Caco-2 (cell line): ENCODE measurements around the gene IPO4. TPM values are rescaled to one million over a fixed set of nuclear protein-coding genes. Genes with fewer than 3 reads are reported as not detected.

Source experiments
- BruUV-seq: library from RNA; stranded (reverse); fragments of 400-500 nt; replicated peaks from 2 replicates; lab custom pipeline; 2021; lab: Mats Ljungman, UMichigan
- CTCF ChIA-PET: fragments of 300-600 bp; sonication (Branson Sonifier 250); formaldehyde crosslinking; loops from one replicate; lab custom pipeline; 2022; ENCODE audit warnings: antibody characterized with exemption; lab: Charles Lee
- POLR2A ChIA-PET: fragments of 300-600 bp; sonication (Branson Sonifier 250); formaldehyde crosslinking; loops from one replicate; lab custom pipeline; 2022; ENCODE audit warnings: antibody characterized with exemption; lab: Charles Lee
- DNase-seq, 2 experiments: peaks; one replicate each; pipeline versions ENCODE4 v3.0.0 to v3.0.0-alpha.2; 2020 to 2022
- H3K27me3 ChIP-seq: replicated peaks from 2 replicates; pipeline ENCODE4 v1.6.0; 2011; ENCODE audit warnings: low read length; ENCODE audit not compliant: control insufficient read depth, insufficient read depth
- H3K36me3 ChIP-seq: 2 replicates; pipeline ENCODE4 v1.5.1; 2011; ENCODE audit warnings: low read length; ENCODE audit not compliant: control insufficient read depth, insufficient read depth
- H3K4me1 ChIP-seq: fragments of 250-450 bp; sonication (Bioruptor Pico); 2 replicates; pipeline ENCODE4 v1.5.1; 2020; ENCODE audit warnings: mild to moderate bottlenecking
- H3K4me3 ChIP-seq: 2 replicates; pipeline ENCODE4 v1.5.1; 2011; ENCODE audit warnings: low read depth, mild to moderate bottlenecking, control low read depth, low read length
- H3K9me3 ChIP-seq: fragments of 250-450 bp; sonication (Bioruptor Pico); 2 replicates; pipeline ENCODE4 v1.5.1; 2020; ENCODE audit warnings: mild to moderate bottlenecking, moderate library complexity
- H3K27ac Mint-ChIP-seq: one replicate; pipeline ENCODE4 v1.8.0; 2022; ENCODE audit warnings: mixed read lengths; ENCODE audit not compliant: unreplicated experiment
- H3K27me3 Mint-ChIP-seq: one replicate; pipeline ENCODE4 v1.8.0; 2022; ENCODE audit warnings: mixed read lengths; ENCODE audit not compliant: insufficient read depth, unreplicated experiment
- H3K36me3 Mint-ChIP-seq: one replicate; pipeline ENCODE4 v1.8.0; 2022; ENCODE audit warnings: mild to moderate bottlenecking, mixed read lengths; ENCODE audit not compliant: insufficient read depth, unreplicated experiment
- H3K4me1 Mint-ChIP-seq: one replicate; pipeline ENCODE4 v1.8.0; 2022; ENCODE audit warnings: low read depth, mixed read lengths; ENCODE audit not compliant: unreplicated experiment
- H3K4me3 Mint-ChIP-seq: one replicate; pipeline ENCODE4 v1.8.0; 2022; ENCODE audit warnings: mild to moderate bottlenecking, moderate library complexity, mixed read lengths; ENCODE audit not compliant: unreplicated experiment
- H3K9me3 Mint-ChIP-seq: one replicate; pipeline ENCODE4 v1.8.0; 2022; ENCODE audit warnings: mixed read lengths; ENCODE audit not compliant: unreplicated experiment
- CTCF ChIP-seq, 2 experiments: fragments of 200-600 bp in 1 of 2; IDR thresholded peaks; 1 replicate in 1 of 2; 2 replicates in 1 of 2; pipeline versions ENCODE4 v1.5.1 to v1.8.0; 2011 to 2022; ENCODE audit warnings: antibody characterized with exemption in 1 of 2, control low read depth in 1 of 2, inconsistent platforms in 1 of 2, low read depth in 1 of 2, low read length in 1 of 2, mild to moderate bottlenecking in 1 of 2, moderate library complexity in 1 of 2; ENCODE audit not compliant: insufficient read depth in 1 of 2, severe bottlenecking in 1 of 2, unreplicated experiment in 1 of 2
- intact Hi-C: fragments of 100-400 bp; cut with micrococcal nuclease; formaldehyde crosslinking; loops from one replicate; pipeline ENCODE4 v1.10.0; 2022; ENCODE audit not compliant: unreplicated experiment
- total RNA-seq: library from RNA; stranded (reverse); gene quantifications from 2 replicates; pipeline ENCODE4 v1.2.3, GENCODE V29; 2022

Gene IPO4
- total RNA-seq, 1 experiment from 2014 or later: 85.4 TPM

DNA sequence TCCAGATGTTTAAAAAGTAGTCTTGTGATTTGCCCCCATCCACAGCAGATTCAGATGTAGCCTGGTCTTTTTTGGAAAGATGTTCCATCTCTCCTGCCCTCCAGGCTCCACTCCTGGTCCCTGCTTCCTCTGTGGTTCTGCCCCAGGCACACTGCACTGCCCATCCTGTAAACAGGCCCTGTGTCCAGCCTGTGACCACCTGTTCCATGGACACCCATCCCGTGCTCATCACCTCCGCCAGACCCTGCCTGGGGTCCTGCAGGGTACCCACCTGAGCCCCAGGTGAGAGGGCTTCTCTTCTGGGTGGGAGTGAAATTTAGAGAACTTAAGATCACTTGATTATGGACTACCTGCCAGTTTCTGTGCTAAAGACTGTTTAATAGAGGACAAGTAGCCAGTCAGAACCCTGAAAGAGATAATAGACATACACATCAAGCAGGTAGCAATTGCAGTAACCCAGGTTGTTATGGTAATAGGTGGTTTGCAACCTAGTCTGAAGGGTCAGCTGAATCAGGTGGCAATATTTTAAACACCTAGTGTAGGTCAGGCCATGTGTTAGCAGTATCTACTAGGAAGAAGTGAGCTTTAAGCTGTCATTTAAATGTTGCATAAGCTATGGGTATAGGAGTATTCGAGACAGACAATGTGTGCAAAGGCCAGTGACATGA, 39.2 kb downstream of the IPO4 start:
- no peak for TF ChIP-seq CTCF (IDR thresholded peaks at IDR 0.05; ENCODE audit: insufficient read depth in 1 of 2, low read depth in 1 of 2, low read length in 1 of 2, severe bottlenecking in 1 of 2, unreplicated experiment in 1 of 2)
- H3K27me3 ChIP-seq: no peaks in the 10 kb centered on the region
- no peak overlapping the region for H3K4me3 ChIP-seq
- Mint-ChIP-seq H3K4me1 (peaks cover 8% of the 10 kb centered on the region), H3K36me3 (peaks cover 62% of the 10 kb centered on the region), H3K9me3 (no peaks in the 10 kb centered on the region), H3K4me3 (no peak overlapping the region), H3K27ac (no peak overlapping the region), H3K27me3 (no peaks in the 10 kb centered on the region)
- peaks cover 5% of the 10 kb centered on the region; the same call in 1 of the 2 replicates for H3K36me3 ChIP-seq
- BruUV-seq: no TSS peak
- intact Hi-C loops: no loop called here
- CTCF ChIA-PET: interaction anchor here (1.3 to 4.1 kb wide), 2 partner anchors 12 kb away, joined by 5 to 47 read pairs; partner anchors contain the start of gene IRF9
- POLR2A ChIA-PET: interaction anchor here (0.5 to 1.2 kb wide), 2 partner anchors 36 to 714 kb away, joined by 4 to 6 read pairs; no protein-coding TSS in a partner anchor
- no peak for DNase-seq
- peaks cover 6% of the 10 kb centered on the region for H3K4me1 ChIP-seq
- H3K9me3 ChIP-seq: no peaks in the 10 kb centered on the region

- Histone ChIP-seq H3K36me3 (peaks cover 5% of the 10 kb centered on the region; the same call in 1 of the 2 replicates), H3K9me3 (no peaks in the 10 kb centered on the region), H3K27me3 (no peaks in the 10 kb centered on the region), H3K4me1 (peaks cover 6% of the 10 kb centered on the region), H3K4me3 (peak overlapping the region; percentile 95)
- H3K9me3 Mint-ChIP-seq: no peaks in the 10 kb centered on the region
- peak overlapping the region; percentile 65 for H3K27ac Mint-ChIP-seq
- TSS peak; percentile 53 for BruUV-seq
- intact Hi-C loops: loop anchor here (1.0 kb wide), 2 partner anchors 12 to 13 kb away; partner anchors contain the start of genes IRF9 and PSME1
- peaks cover 60% of the 10 kb centered on the region for H3K36me3 Mint-ChIP-seq
- H3K4me3 Mint-ChIP-seq: peak overlapping the region; percentile 92
- H3K27me3 Mint-ChIP-seq: no peaks in the 10 kb centered on the region
- TF ChIP-seq CTCF (IDR thresholded peaks at IDR 0.05; ENCODE audit: insufficient read depth in 1 of 2, low read depth in 1 of 2, low read length in 1 of 2, severe bottlenecking in 1 of 2, unreplicated experiment in 1 of 2): no peak
- ChIA-PET POLR2A (interaction anchor here (0.7 to 2.8 kb wide), 4 partner anchors 11 to 33 kb away, joined by 4 to 46 read pairs (median 18); partner anchors contain the start of genes DCAF11, IRF9, NRL and PSME1), CTCF (interaction anchor here (1.6 to 4.1 kb wide), 2 partner anchors 13 to 54 kb away, joined by 6 to 47 read pairs; partner anchors contain the start of genes IRF9 and PCK2)
- no peak for DNase-seq
- H3K4me1 Mint-ChIP-seq: peaks cover 14% of the 10 kb centered on the region
Measured at GRCh38 chr14:24147761-24148428, 40.7 kb downstream of the IPO4 start.
